ENCODE results near the gene TRMT2A. TPM values are rescaled to one million over a fixed set of nuclear protein-coding genes. Genes with fewer than 3 reads are reported as not detected.

TRMT2A gene
- total and polyA plus RNA-seq, 2 of the 8 experiments (the other 6 are each of a cell fraction or from before 2014, with no cell fraction given): 44.9 to 50.3 TPM

GRCh38 chr22:20083891-20084546, 33.0 kb downstream of the TRMT2A start:
- H3K9me3 ChIP-seq (ENCODE audit: insufficient read depth in 2 of 2, low read depth in 1 of 2, low read length in 1 of 2): no peaks in the 10 kb centered on the region
- no peak overlapping the region for H2BK120ac ChIP-seq (replicated peaks; ENCODE audit: low read depth, low read length)
- peak overlapping the region; percentile 21 for H2BK15ac ChIP-seq (ENCODE audit: low read length)
- no peaks in the 10 kb centered on the region for H3K27me3 ChIP-seq (replicated peaks in 1 of 4; ENCODE audit: control insufficient read depth in 3 of 4, extremely low read depth in 1 of 4, insufficient read depth in 3 of 4, low read length in 3 of 4)
- H4K8ac ChIP-seq (ENCODE audit: extremely low read depth, insufficient read depth, low read length): 0 out of 2 replicates have a peak overlapping the region, but pooled peaks have one; percentile 45
- H2AK5ac ChIP-seq (ENCODE audit: low read depth, low read length): peak overlapping the region; percentile 34; the same call in 1 of the 2 replicates
- peak overlapping the region; percentile 44; the same call in 1 of the 2 replicates for H2BK12ac ChIP-seq (ENCODE audit: low read depth, low read length)
- no peak overlapping the region for H3K27ac ChIP-seq (ENCODE audit: low read depth, low read length)
- WGBS, 2 experiments (ENCODE audit: extremely low coverage in 1 of 2, insufficient coverage in 1 of 2, insufficient read length in 1 of 2, insufficient replicate concordance in 2 of 2, low coverage in 1 of 2, low lambda C conversion rate in 2 of 2, missing lambda C conversion rate in 1 of 2): 89% methylated on average over 10 of the region's 10 CpGs; no CpG with 5 or more reads in 1 of the 2 experiments
- H2BK20ac ChIP-seq (ENCODE audit: low read length): no peak overlapping the region
- CTCF ChIA-PET (ENCODE audit: partially characterized antibody): interaction anchor here (0.7 to 3.1 kb wide), 16 partner anchors 11 to 121 kb away, joined by 3 to 12 read pairs (median 4); partner anchors contain the start of gene RANBP1
- DNase-seq (ENCODE audit: low read depth in 1 of 2, low spot score in 2 of 2): no peak
- H3K36me3 ChIP-seq (ENCODE audit: control insufficient read depth in 2 of 4, insufficient read depth in 4 of 4, low read length in 3 of 4): peaks cover 28 to 35% (median 34%) of the 10 kb centered on the region in 4 experiments
- H3K23me2 ChIP-seq (ENCODE audit: low read depth, low read length): peaks cover 9% of the 10 kb centered on the region
- H3K4me3 ChIP-seq (ENCODE audit: extremely low read depth in 1 of 4, insufficient read depth in 2 of 4, low read depth in 3 of 4, low read length in 4 of 4): no peak overlapping the region
- H3K4ac ChIP-seq (replicated peaks; ENCODE audit: insufficient read length, low read depth, low read length): no peak overlapping the region
- no peak overlapping the region for H3K56ac ChIP-seq (replicated peaks; ENCODE audit: insufficient read length, low read depth, low read length)
- no peak overlapping the region for H2AFZ ChIP-seq (ENCODE audit: low read length)
- peaks cover 35% of the 10 kb centered on the region for H3K79me1 ChIP-seq (ENCODE audit: low read depth, low read length)
- no peak overlapping the region for H3K14ac ChIP-seq (ENCODE audit: insufficient read length)
- POLR2A ChIA-PET (ENCODE audit: partially characterized antibody): interaction anchor here (0.8 to 29.4 kb wide), 11 partner anchors 10 to 211 kb away, joined by 3 to 598 read pairs (median 4); partner anchors contain the start of genes RANBP1 and TRMT2A
- peaks cover 3 to 19% (median 11%) of the 10 kb centered on the region in 4 experiments for H3K4me1 ChIP-seq (replicated peaks in 1 of 4; ENCODE audit: control insufficient read depth in 3 of 4, insufficient read depth in 4 of 4, low read length in 3 of 4)
- no peak overlapping the region for H2BK5ac ChIP-seq (ENCODE audit: low read depth, low read length)
- TF ChIP-seq SP2 (IDR thresholded peaks at IDR 0.05; ENCODE audit: low read length): no peak
- peak; percentile 53; the same call in 1 of the 2 replicates for TF ChIP-seq POLR2AphosphoS5 (IDR thresholded peaks at IDR 0.05; ENCODE audit: low read depth, low read length)
- no peak overlapping the region for H4K5ac ChIP-seq (ENCODE audit: insufficient read length, low read depth, low read length)
- peaks cover 23 to 55% of the 10 kb centered on the region in 2 experiments for H4K20me1 ChIP-seq (replicated peaks in 1 of 2; ENCODE audit: control insufficient read depth in 1 of 2, insufficient read depth in 2 of 2, low read length in 2 of 2)
- H3K4me2 ChIP-seq (ENCODE audit: insufficient read depth in 1 of 2, low read depth in 2 of 2, low read length in 2 of 2): peak overlapping the region in 1 of 2 experiments; percentile 13; a peak in 2 of 4 replicates
- H4K91ac ChIP-seq (replicated peaks; ENCODE audit: insufficient read length, low read length): no peak overlapping the region
- peaks cover 27 to 70% of the 10 kb centered on the region in 2 experiments for H3K79me2 ChIP-seq (ENCODE audit: control insufficient read depth in 1 of 2, insufficient read depth in 2 of 2, low read length in 2 of 2)
- no peak overlapping the region for H3K18ac ChIP-seq (ENCODE audit: extremely low read depth, low read length)
- no peak for FAIRE-seq
- no peak overlapping the region for H3K9ac ChIP-seq (replicated peaks in 1 of 4; ENCODE audit: extremely low read depth in 1 of 4, low read depth in 3 of 4, low read length in 3 of 4)
- H3K23ac ChIP-seq (ENCODE audit: insufficient read length): no peak overlapping the region
